Tibial nerve (tissue), 4 donors: ENCODE results near the gene NFAM1.

ENCODE experiments used
- EP300 ChIP-seq, 2 donors: sonication (generic); formaldehyde crosslinking; IDR thresholded peaks; one replicate each; pipeline ENCODE4 v1.6.1; 2017; ENCODE audit warnings: antibody characterized with exemption in 2 of 2, mild to moderate bottlenecking in 1 of 2
- POLR2A ChIP-seq, 2 donors: fragments of 450-650 bp; IDR thresholded peaks; one replicate each; pipeline ENCODE4 v1.6.1; 2017; ENCODE audit warnings: antibody characterized with exemption in 2 of 2, mild to moderate bottlenecking in 2 of 2, moderate library complexity in 2 of 2
- TF ChIP-seq, protein P1 (sequence below), 5 experiments: fragments of 200-600 bp in 3 of 5; fragments of 450-650 bp in 2 of 5; sonication (generic) in 3 of 5; IDR thresholded peaks; one replicate each; pipeline ENCODE4 v1.5.1; 2016 to 2019; ENCODE audit warnings: antibody characterized with exemption in 5 of 5, mild to moderate bottlenecking in 3 of 5, moderate library complexity in 2 of 5

DNA sequence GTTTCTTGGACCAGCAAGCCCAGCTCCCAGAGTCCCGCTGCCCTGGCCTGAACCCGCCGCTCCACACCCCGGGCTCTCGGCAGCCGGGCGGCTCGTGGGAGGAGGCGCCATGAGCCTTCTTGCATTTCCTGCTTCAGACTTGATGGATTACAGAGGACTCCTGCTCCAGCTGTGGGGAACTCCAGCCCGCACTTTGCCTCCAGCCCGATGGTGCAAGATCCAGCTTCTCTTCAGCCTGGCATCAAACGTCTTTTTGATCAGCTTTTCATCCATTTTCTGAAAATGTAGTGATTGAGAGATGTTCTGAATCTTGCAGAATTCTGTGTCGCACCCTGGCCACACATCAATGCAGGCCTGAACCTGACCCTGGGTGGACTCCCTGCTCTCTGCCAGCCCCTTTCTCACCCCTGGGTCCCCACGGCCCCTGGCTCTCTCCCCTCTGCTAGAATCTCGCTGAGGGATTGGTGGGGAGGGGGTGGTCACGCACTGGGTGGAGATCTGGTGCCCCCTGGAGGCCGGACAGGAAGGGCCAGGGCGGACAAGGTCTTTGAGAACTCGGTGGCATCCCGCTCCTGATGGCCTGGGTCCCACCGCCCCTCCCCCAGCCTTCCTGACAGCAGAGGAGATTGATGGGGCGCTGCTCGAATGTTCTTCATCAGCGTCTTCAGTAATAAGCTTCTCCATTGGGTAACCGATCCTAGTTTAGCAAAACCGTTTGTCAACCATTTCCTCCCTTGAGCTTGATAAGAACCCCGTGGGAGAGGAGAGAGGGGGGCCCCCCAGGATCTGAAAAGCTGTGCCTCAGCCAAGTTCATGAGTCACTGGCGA lies 12.1 kb upstream of the NFAM1 start:
- TF ChIP-seq, protein P1, sequence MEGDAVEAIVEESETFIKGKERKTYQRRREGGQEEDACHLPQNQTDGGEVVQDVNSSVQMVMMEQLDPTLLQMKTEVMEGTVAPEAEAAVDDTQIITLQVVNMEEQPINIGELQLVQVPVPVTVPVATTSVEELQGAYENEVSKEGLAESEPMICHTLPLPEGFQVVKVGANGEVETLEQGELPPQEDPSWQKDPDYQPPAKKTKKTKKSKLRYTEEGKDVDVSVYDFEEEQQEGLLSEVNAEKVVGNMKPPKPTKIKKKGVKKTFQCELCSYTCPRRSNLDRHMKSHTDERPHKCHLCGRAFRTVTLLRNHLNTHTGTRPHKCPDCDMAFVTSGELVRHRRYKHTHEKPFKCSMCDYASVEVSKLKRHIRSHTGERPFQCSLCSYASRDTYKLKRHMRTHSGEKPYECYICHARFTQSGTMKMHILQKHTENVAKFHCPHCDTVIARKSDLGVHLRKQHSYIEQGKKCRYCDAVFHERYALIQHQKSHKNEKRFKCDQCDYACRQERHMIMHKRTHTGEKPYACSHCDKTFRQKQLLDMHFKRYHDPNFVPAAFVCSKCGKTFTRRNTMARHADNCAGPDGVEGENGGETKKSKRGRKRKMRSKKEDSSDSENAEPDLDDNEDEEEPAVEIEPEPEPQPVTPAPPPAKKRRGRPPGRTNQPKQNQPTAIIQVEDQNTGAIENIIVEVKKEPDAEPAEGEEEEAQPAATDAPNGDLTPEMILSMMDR (IDR thresholded peaks at IDR 0.05), result peak; percentile 55 to 74 (median 66)
- TF ChIP-seq POLR2A (IDR thresholded peaks at IDR 0.05) (peak; percentile 14 to 43), EP300 (IDR thresholded peaks at IDR 0.05) (peak in 1 of 2 donors; percentile 16)
